K562 (cell line): Measurements from ENCODE around the gene UQCRC2. TPM values are rescaled to one million over a fixed set of nuclear protein-coding genes. Genes with fewer than 3 reads are reported as not detected.

Experiments
- CTBP1 ChIP-seq: fragments of 450-650 bp; IDR thresholded peaks from 2 replicates; pipeline ENCODE4 v1.6.1; 2016; ENCODE audit warnings: borderline replicate concordance
- FOXA3 ChIP-seq, 2 experiments: fragments of 450-650 bp in 1 of 2; sonication (generic) in 1 of 2; formaldehyde crosslinking; IDR thresholded peaks in 1 of 2; conservative IDR thresholded peaks in 1 of 2; 2 replicates each; pipeline versions ENCODE4 v1.4.0 to v1.8.0; 2020 to 2022; ENCODE audit warnings: mild to moderate bottlenecking in 2 of 2, missing genetic modification reagents in 1 of 2
- GABPA ChIP-seq: fragments of 200-800 bp; sonication (Bioruptor generic); conservative IDR thresholded peaks from 2 replicates; pipeline ENCODE4 v1.6.1; 2016; ENCODE audit warnings: low read depth, missing genetic modification characterization, missing compliant biosample characterization
- KLF10 ChIP-seq: fragments of 250-450 bp; sonication (Bioruptor Pico); IDR thresholded peaks from 2 replicates; pipeline ENCODE4 v1.6.1; 2021; ENCODE audit warnings: matching md5 sums
- NCOR1 ChIP-seq: fragments of 450-650 bp; IDR thresholded peaks from 2 replicates; pipeline ENCODE4 v1.6.1; 2016; ENCODE audit warnings: mild to moderate bottlenecking, moderate library complexity
- NFYB ChIP-seq: IDR thresholded peaks from 2 replicates; pipeline ENCODE4 v1.6.1; 2011; ENCODE audit warnings: mild to moderate bottlenecking, moderate library complexity; ENCODE audit not compliant: insufficient read length; ENCODE audit errors: extremely low read depth
- PRMT5 ChIP-seq: sonication (generic); formaldehyde crosslinking; IDR thresholded peaks from 2 replicates; pipeline ENCODE4 v1.5.0; 2020; ENCODE audit warnings: missing genetic modification reagents
- STAT5B ChIP-seq: fragments of 250-450 bp; sonication (Bioruptor Pico); IDR thresholded peaks from 2 replicates; pipeline ENCODE4 v1.8.0; 2021; ENCODE audit warnings: mild to moderate bottlenecking, inconsistent platforms
- TGIF2 ChIP-seq: sonication (generic); formaldehyde crosslinking; IDR thresholded peaks from 2 replicates; pipeline ENCODE4 v1.8.1; 2022; ENCODE audit warnings: mild to moderate bottlenecking, missing genetic modification reagents, moderate library complexity
- ZKSCAN1 ChIP-seq: fragments of 150-350 bp; IDR thresholded peaks from 2 replicates; pipeline ENCODE4 v1.6.1; 2016; ENCODE audit warnings: low read depth, low read length
- ZNF24 ChIP-seq: fragments of 450-650 bp; IDR thresholded peaks from 2 replicates; pipeline ENCODE4 v1.6.1; 2016
- ZNF354B ChIP-seq: fragments of 250-450 bp; sonication (Bioruptor Pico); IDR thresholded peaks from 2 replicates; pipeline ENCODE4 v1.4.0; 2020
- ZNF57 ChIP-seq: fragments of 450-650 bp; formaldehyde crosslinking; IDR thresholded peaks from 2 replicates; pipeline ENCODE4 v1.4.0; 2020; ENCODE audit warnings: mild to moderate bottlenecking, moderate library complexity
- ZNF76 ChIP-seq: fragments of 250-450 bp; sonication (Bioruptor Pico); IDR thresholded peaks from 2 replicates; pipeline ENCODE4 v1.4.0; 2020; ENCODE audit warnings: mild to moderate bottlenecking, moderate library complexity, borderline replicate concordance
- polyA plus RNA-seq, 8 experiments: library from polyadenylated mRNA; depleted of rRNA in 4 of 8; stranded (reverse) in 5 of 8; unstranded in 3 of 8; fragments of >200 nt; fragmentation: Nextera tagmentation in 2 of 8; fragmentation: Illumina TruSeq in 1 of 8; extraction: Ambion mirVana in 2 of 8; extraction: Trizol in 1 of 8; gene quantifications; 2 replicates each; pipeline versions ENCODE4 v1.2.1 to v1.2.3, GENCODE V29; 2011 to 2014; ENCODE audit warnings: inconsistent platforms in 1 of 8, missing spikeins in 1 of 8
- total RNA-seq, 7 experiments: library from RNA; depleted of rRNA in 6 of 7; stranded (reverse); fragments of >200 nt in 6 of 7; fragmentation: Illumina TruSeq in 2 of 7; extraction: Trizol in 2 of 7; gene quantifications; 2 replicates each; pipeline versions ENCODE4 v1.2.1 to v1.2.3, GENCODE V29; 2011 to 2021; ENCODE audit warnings: low replicate concordance in 1 of 7
- TF ChIP-seq, protein P1 (sequence below): fragments of 250-450 bp; sonication (Bioruptor Pico); IDR thresholded peaks from 2 replicates; pipeline ENCODE4 v1.5.0; 2022; ENCODE audit warnings: mild to moderate bottlenecking
- TF ChIP-seq, protein P2 (sequence below), 2 experiments: fragments of 450-650 bp; IDR thresholded peaks; 2 replicates each; pipeline ENCODE4 v1.6.1; 2018; ENCODE audit warnings: mild to moderate bottlenecking in 2 of 2, low read depth in 1 of 2; ENCODE audit not compliant: partially characterized antibody in 2 of 2
- TF ChIP-seq, protein P3 (sequence below): fragments of 450-650 bp; IDR thresholded peaks from 2 replicates; pipeline ENCODE4 v1.6.1; 2014; ENCODE audit warnings: low read depth, mild to moderate bottlenecking, moderate library complexity, borderline replicate concordance
- TF ChIP-seq, protein P4 (sequence below): fragments of 250-450 bp; sonication (Bioruptor Pico); IDR thresholded peaks from 2 replicates; pipeline ENCODE4 v1.8.0; 2022; ENCODE audit warnings: inconsistent platforms, mild to moderate bottlenecking, moderate library complexity, borderline replicate concordance

UQCRC2 gene
- total and polyA plus RNA-seq, 9 of the 15 experiments (the other 6 are each of a cell fraction or from before 2014, with no cell fraction given), result 177 to 516 (median 319) TPM

DNA sequence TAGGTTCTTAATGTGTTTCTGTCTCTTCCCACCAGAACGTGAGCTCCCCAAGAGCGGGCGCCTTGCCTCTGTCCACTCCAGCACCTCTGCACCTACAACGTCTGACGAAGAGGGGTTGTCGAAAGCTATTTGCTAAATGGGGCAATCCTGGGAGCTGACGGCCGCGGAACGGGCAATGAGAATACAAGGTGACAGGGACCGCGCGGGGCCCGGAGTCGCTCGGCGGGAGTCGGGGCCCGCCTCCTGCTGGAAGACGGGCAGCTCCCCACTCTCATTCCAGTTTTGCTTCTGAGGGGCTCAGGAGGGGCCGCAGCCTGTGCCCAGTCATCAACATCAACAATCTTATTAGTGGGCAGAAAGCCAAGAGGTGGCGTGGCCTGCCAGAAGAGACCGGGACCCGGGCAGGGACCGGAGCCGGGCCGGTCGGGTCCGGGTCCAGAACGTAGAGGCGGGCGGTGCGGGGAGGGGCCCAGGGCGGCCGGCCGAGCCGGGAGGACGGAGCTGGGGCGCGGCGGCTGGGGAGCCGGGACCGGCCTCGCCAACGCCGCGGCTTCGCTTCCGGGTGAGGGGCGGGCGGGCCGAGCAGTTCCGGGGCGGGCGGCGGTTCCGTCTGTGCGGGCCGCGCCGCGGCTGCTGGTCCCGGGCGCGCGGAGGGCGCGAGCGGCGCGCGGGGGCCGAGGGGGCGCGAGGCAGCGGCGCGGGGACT lies 54.5 kb downstream of the UQCRC2 start, which contains the start of gene MOSMO (continued):
- TF ChIP-seq, protein P1, sequence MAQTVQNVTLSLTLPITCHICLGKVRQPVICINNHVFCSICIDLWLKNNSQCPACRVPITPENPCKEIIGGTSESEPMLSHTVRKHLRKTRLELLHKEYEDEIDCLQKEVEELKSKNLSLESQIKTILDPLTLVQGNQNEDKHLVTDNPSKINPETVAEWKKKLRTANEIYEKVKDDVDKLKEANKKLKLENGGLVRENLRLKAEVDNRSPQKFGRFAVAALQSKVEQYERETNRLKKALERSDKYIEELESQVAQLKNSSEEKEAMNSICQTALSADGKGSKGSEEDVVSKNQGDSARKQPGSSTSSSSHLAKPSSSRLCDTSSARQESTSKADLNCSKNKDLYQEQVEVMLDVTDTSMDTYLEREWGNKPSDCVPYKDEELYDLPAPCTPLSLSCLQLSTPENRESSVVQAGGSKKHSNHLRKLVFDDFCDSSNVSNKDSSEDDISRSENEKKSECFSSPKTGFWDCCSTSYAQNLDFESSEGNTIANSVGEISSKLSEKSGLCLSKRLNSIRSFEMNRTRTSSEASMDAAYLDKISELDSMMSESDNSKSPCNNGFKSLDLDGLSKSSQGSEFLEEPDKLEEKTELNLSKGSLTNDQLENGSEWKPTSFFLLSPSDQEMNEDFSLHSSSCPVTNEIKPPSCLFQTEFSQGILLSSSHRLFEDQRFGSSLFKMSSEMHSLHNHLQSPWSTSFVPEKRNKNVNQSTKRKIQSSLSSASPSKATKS (CRISPR knock-in tag), result no peak
- no peak for TF ChIP-seq ZKSCAN1
- TF ChIP-seq, protein P2, sequence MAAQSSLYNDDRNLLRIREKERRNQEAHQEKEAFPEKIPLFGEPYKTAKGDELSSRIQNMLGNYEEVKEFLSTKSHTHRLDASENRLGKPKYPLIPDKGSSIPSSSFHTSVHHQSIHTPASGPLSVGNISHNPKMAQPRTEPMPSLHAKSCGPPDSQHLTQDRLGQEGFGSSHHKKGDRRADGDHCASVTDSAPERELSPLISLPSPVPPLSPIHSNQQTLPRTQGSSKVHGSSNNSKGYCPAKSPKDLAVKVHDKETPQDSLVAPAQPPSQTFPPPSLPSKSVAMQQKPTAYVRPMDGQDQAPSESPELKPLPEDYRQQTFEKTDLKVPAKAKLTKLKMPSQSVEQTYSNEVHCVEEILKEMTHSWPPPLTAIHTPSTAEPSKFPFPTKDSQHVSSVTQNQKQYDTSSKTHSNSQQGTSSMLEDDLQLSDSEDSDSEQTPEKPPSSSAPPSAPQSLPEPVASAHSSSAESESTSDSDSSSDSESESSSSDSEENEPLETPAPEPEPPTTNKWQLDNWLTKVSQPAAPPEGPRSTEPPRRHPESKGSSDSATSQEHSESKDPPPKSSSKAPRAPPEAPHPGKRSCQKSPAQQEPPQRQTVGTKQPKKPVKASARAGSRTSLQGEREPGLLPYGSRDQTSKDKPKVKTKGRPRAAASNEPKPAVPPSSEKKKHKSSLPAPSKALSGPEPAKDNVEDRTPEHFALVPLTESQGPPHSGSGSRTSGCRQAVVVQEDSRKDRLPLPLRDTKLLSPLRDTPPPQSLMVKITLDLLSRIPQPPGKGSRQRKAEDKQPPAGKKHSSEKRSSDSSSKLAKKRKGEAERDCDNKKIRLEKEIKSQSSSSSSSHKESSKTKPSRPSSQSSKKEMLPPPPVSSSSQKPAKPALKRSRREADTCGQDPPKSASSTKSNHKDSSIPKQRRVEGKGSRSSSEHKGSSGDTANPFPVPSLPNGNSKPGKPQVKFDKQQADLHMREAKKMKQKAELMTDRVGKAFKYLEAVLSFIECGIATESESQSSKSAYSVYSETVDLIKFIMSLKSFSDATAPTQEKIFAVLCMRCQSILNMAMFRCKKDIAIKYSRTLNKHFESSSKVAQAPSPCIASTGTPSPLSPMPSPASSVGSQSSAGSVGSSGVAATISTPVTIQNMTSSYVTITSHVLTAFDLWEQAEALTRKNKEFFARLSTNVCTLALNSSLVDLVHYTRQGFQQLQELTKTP (IDR thresholded peaks at IDR 0.05; ENCODE audit: low read depth in 1 of 2, partially characterized antibody in 2 of 2), result peak in 1 of 2 experiments; percentile 55
- no peak for TF ChIP-seq ZNF24
- no peak for TF ChIP-seq ZNF354B (CRISPR knock-in tag)
- TF ChIP-seq FOXA3 (CRISPR knock-in tag; conservative IDR thresholded peaks at IDR 0.05 in 1 of 2, IDR thresholded peaks at IDR 0.05 in 1 of 2), result no peak
- no peak for TF ChIP-seq KLF10 (CRISPR knock-in tag)
- peak; percentile 99 for TF ChIP-seq GABPA
- TF ChIP-seq ZNF76 (CRISPR knock-in tag), result no peak
- no peak for TF ChIP-seq STAT5B (CRISPR knock-in tag)
- TF ChIP-seq PRMT5 (CRISPR knock-in tag), result no peak
- TF ChIP-seq TGIF2 (CRISPR knock-in tag), result no peak
- TF ChIP-seq, protein P3, sequence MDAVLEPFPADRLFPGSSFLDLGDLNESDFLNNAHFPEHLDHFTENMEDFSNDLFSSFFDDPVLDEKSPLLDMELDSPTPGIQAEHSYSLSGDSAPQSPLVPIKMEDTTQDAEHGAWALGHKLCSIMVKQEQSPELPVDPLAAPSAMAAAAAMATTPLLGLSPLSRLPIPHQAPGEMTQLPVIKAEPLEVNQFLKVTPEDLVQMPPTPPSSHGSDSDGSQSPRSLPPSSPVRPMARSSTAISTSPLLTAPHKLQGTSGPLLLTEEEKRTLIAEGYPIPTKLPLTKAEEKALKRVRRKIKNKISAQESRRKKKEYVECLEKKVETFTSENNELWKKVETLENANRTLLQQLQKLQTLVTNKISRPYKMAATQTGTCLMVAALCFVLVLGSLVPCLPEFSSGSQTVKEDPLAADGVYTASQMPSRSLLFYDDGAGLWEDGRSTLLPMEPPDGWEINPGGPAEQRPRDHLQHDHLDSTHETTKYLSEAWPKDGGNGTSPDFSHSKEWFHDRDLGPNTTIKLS, result no peak
- peak; percentile 33; the same call in 1 of the 2 replicates for TF ChIP-seq CTBP1
- TF ChIP-seq, protein P4, sequence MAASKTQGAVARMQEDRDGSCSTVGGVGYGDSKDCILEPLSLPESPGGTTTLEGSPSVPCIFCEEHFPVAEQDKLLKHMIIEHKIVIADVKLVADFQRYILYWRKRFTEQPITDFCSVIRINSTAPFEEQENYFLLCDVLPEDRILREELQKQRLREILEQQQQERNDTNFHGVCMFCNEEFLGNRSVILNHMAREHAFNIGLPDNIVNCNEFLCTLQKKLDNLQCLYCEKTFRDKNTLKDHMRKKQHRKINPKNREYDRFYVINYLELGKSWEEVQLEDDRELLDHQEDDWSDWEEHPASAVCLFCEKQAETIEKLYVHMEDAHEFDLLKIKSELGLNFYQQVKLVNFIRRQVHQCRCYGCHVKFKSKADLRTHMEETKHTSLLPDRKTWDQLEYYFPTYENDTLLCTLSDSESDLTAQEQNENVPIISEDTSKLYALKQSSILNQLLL (CRISPR knock-in tag), result no peak
- no peak for TF ChIP-seq ZNF57 (CRISPR knock-in tag)
- no peak for TF ChIP-seq NCOR1
- TF ChIP-seq NFYB, result no peak
